HEK293T (cell line): ENCODE results near the gene GATAD2A.

Experiments
- HDGF ChIP-seq: fragments of 450-650 bp; IDR thresholded peaks from 2 replicates; pipeline ENCODE4 v1.6.1; 2017; ENCODE audit warnings: antibody characterized with exemption, borderline replicate concordance
- NFRKB ChIP-seq: fragments of 450-650 bp; IDR thresholded peaks from 2 replicates; pipeline ENCODE4 v1.6.1; 2016; ENCODE audit warnings: mild to moderate bottlenecking, moderate library complexity
- TARDBP ChIP-seq: fragments of 450-650 bp; IDR thresholded peaks from 2 replicates; pipeline ENCODE4 v1.6.1; 2016

- no peak for TF ChIP-seq HDGF
- no peak for TF ChIP-seq NFRKB
- no peak for TF ChIP-seq TARDBP
Measured at GRCh38 chr19:19448238-19448544, 42.7 kb downstream of the GATAD2A start.
